OCI-LY3 (cell line): ENCODE data around the gene TRIM31.

ENCODE experiments used
- H2AFZ ChIP-seq: fragments of 200-600, 300-600 bp; shearing (Covaris generic); 2 replicates; pipeline ENCODE4 v1.6.0; 2014; ENCODE audit warnings: antibody characterized with exemption, low read depth, low read length
- H3K27ac ChIP-seq: fragments of 200-600, 300-600 bp; sonication (generic); 2 replicates; pipeline ENCODE4 v1.5.1; 2014; ENCODE audit warnings: mild to moderate bottlenecking, low read length, moderate library complexity, mixed read lengths
- H3K27me3 ChIP-seq: fragments of 200-600, 300-600 bp; sonication (generic); 2 replicates; pipeline ENCODE4 v1.6.1; 2014; ENCODE audit warnings: low read depth, low read length, mixed read lengths
- H3K36me3 ChIP-seq: fragments of 200-600, 300-600 bp; sonication (generic); replicated peaks from 2 replicates; pipeline ENCODE3; 2014; ENCODE audit warnings: low read depth, low read length, mixed read lengths
- H3K4me1 ChIP-seq: fragments of 300-600, 200-600 bp; sonication (generic); 2 replicates; pipeline ENCODE4 v1.6.1; 2014; ENCODE audit warnings: low read length, mixed read lengths
- H3K4me2 ChIP-seq: fragments of 200-600, 300-600 bp; sonication (generic); 2 replicates; pipeline ENCODE4 v1.6.1; 2014; ENCODE audit warnings: low read length, mixed read lengths
- H3K4me3 ChIP-seq: fragments of 300-600, 200-600 bp; sonication (generic); 2 replicates; pipeline ENCODE4 v1.5.1; 2014; ENCODE audit warnings: antibody characterized with exemption, mild to moderate bottlenecking, low read length, moderate library complexity
- H3K79me2 ChIP-seq: fragments of 300-600, 200-600 bp; shearing (Covaris generic); 2 replicates; pipeline ENCODE4 v1.6.1; 2014; ENCODE audit warnings: mild to moderate bottlenecking, low read length, mixed read lengths
- H3K9ac ChIP-seq: fragments of 300-600, 200-600 bp; shearing (Covaris generic); 2 replicates; pipeline ENCODE4 v1.6.0; 2014; ENCODE audit warnings: mild to moderate bottlenecking, low read length, moderate library complexity
- H3K9me3 ChIP-seq: fragments of 200-600, 300-600 bp; shearing (Covaris generic); 2 replicates; pipeline ENCODE4 v1.6.1; 2014; ENCODE audit warnings: low read length, mixed read lengths; ENCODE audit not compliant: insufficient read depth
- H4K20me1 ChIP-seq: fragments of 200-600, 300-600 bp; sonication (generic); 2 replicates; pipeline ENCODE4 v1.6.1; 2016; ENCODE audit warnings: low read length, mixed read lengths; ENCODE audit not compliant: insufficient read depth
- CTCF ChIP-seq: fragments of 200-600, 300-600 bp; sonication (generic); IDR thresholded peaks from 2 replicates; pipeline ENCODE4 v1.5.1; 2014; ENCODE audit warnings: antibody characterized with exemption, low read length, low read depth
- EZH2phosphoT487 ChIP-seq: fragments of 200-600 bp; shearing (Covaris generic); IDR thresholded peaks from 2 replicates; pipeline ENCODE4 v1.6.1; 2018; ENCODE audit warnings: antibody characterized with exemption, mixed run types, low read depth

TRIM31 gene

GRCh38 chr6:30160008-30160784, 47.3 kb upstream of the TRIM31 start:
- Histone ChIP-seq H3K36me3 (no peaks in the 10 kb centered on the region), H4K20me1 (no peaks in the 10 kb centered on the region), H3K4me1 (peaks cover 29% of the 10 kb centered on the region), H3K9ac (no peak overlapping the region), H3K9me3 (no peaks in the 10 kb centered on the region), H3K4me3 (no peak overlapping the region), H3K27me3 (no peaks in the 10 kb centered on the region), H3K4me2 (no peak overlapping the region), H3K27ac (no peak overlapping the region), H2AFZ (no peak overlapping the region), H3K79me2 (no peaks in the 10 kb centered on the region)
- no peak for TF ChIP-seq EZH2phosphoT487
- no peak for TF ChIP-seq CTCF

GRCh38 chr6:30158475-30159040, 45.7 kb upstream of the TRIM31 start:
- Histone ChIP-seq H3K9ac (no peak overlapping the region), H3K4me1 (peaks cover 29% of the 10 kb centered on the region), H3K4me3 (no peak overlapping the region), H3K79me2 (no peaks in the 10 kb centered on the region), H2AFZ (no peak overlapping the region), H3K27ac (no peak overlapping the region), H3K4me2 (peak overlapping the region; percentile 20), H3K9me3 (no peaks in the 10 kb centered on the region), H3K27me3 (no peaks in the 10 kb centered on the region), H3K36me3 (no peaks in the 10 kb centered on the region), H4K20me1 (no peaks in the 10 kb centered on the region)
- TF ChIP-seq EZH2phosphoT487 (no peak), CTCF (no peak)

GRCh38 chr6:30157999-30158398, 45.1 kb upstream of the TRIM31 start:
- H2AFZ ChIP-seq = no peak overlapping the region

More at GRCh38 chr6:30157999-30158398, 45.1 kb upstream of the TRIM31 start:
- Histone ChIP-seq H3K9me3 (no peaks in the 10 kb centered on the region), H3K36me3 (no peaks in the 10 kb centered on the region), H3K27ac (no peak overlapping the region), H3K9ac (no peak overlapping the region), H4K20me1 (no peaks in the 10 kb centered on the region), H3K27me3 (no peaks in the 10 kb centered on the region), H3K79me2 (no peaks in the 10 kb centered on the region), H3K4me1 (peaks cover 29% of the 10 kb centered on the region), H3K4me2 (peak overlapping the region; percentile 20; the same call in 1 of the 2 replicates), H3K4me3 (no peak overlapping the region)
- TF ChIP-seq EZH2phosphoT487 = no peak
- no peak for TF ChIP-seq CTCF
